Stomach (tissue), 9 donors: ENCODE data around the gene PDZRN3. TPM values are rescaled to one million over a fixed set of nuclear protein-coding genes. Genes with fewer than 3 reads are reported as not detected.
A peak's percentile ranks its signal among the peaks of the same experiment; 100 is the strongest.

Experiments
- DNase-seq, 2 donors: peaks; one replicate each; pipeline versions ENCODE4 v3.0.0 to v3.0.0-alpha.2; 2013 to 2019
- H3K27ac ChIP-seq, 5 donors: fragments of 200-600 bp in 4 of 5; sonication (generic) in 4 of 5; one replicate each; pipeline ENCODE4 v1.5.1; 2013 to 2019; ENCODE audit warnings: mild to moderate bottlenecking in 1 of 5, moderate library complexity in 1 of 5
- H3K27me3 ChIP-seq, 3 donors: fragments of 200-600 bp; sonication (generic); one replicate each; pipeline ENCODE4 v1.5.1; 2017 to 2019; ENCODE audit warnings: mixed run types in 1 of 3
- H3K36me3 ChIP-seq, 4 donors: fragments of 200-600 bp; sonication (generic); 1 replicate in 3 of 4; 2 replicates in 1 of 4; pipeline ENCODE4 v1.5.1; 2016 to 2019
- H3K4me1 ChIP-seq, 4 donors: fragments of 200-600 bp; sonication (generic); one replicate each; pipeline ENCODE4 v1.5.1; 2016 to 2019
- H3K4me3 ChIP-seq, 4 donors: fragments of 200-600 bp; sonication (generic) in 3 of 4; one replicate each; pipeline ENCODE4 v1.5.1; 2016 to 2019; ENCODE audit warnings: mild to moderate bottlenecking in 1 of 4
- H3K9me3 ChIP-seq, 4 donors: fragments of 200-600 bp; sonication (generic); one replicate each; pipeline ENCODE4 v1.5.1; 2016 to 2019
- EP300 ChIP-seq: sonication (generic); formaldehyde crosslinking; IDR thresholded peaks from one replicate; pipeline ENCODE4 v1.6.1; 2017; ENCODE audit warnings: antibody characterized with exemption
- POLR2A ChIP-seq, 4 donors: fragments of 450-650 bp; IDR thresholded peaks; one replicate each; pipeline ENCODE4 v1.6.1; 2016; ENCODE audit warnings: antibody characterized with exemption in 4 of 4, control low read depth in 2 of 4, mild to moderate bottlenecking in 1 of 4, moderate library complexity in 1 of 4
- POLR2AphosphoS5 ChIP-seq, 3 donors: sonication (generic); formaldehyde crosslinking; IDR thresholded peaks; one replicate each; pipeline ENCODE4 v1.6.1; 2016; ENCODE audit warnings: antibody characterized with exemption in 3 of 3
- WGBS, 5 donors: extraction: QIAGEN DNeasy Blood & Tissue Kit in 3 of 5; methylation state at CpG; one replicate each; pipeline versions ENCODE4 v1.1.5 to v1.1.7; 2013 to 2018; 5-methylcytosine and 5-hydroxymethylcytosine counted together
- intact Hi-C: fragments of 100-400 bp; cut with DNase I; formaldehyde crosslinking; loops from one replicate; pipeline ENCODE4 v1.15.1; 2023; ENCODE audit warnings: low total_unique reads
- polyA plus RNA-seq, 3 donors: library from polyadenylated mRNA; stranded (reverse); fragments of 200-250 nt; gene quantifications; one replicate each; pipeline ENCODE4 v1.2.3, GENCODE V29; 2013
- total RNA-seq, 5 donors: library from RNA; depleted of rRNA; stranded (reverse); fragments of >200 nt; gene quantifications; one replicate each; pipeline versions ENCODE4 v1.1.0 to v1.2.3, GENCODE V29; 2014 to 2016
- TF ChIP-seq, protein P1 (sequence below), 7 experiments: fragments of 450-650 bp in 4 of 7; fragments of 200-600 bp in 3 of 7; sonication (generic) in 3 of 7; IDR thresholded peaks; one replicate each; pipeline ENCODE4 v1.5.1; 2016 to 2019; ENCODE audit warnings: antibody characterized with exemption in 7 of 7, control low read depth in 2 of 7, mild to moderate bottlenecking in 1 of 7
- donor health status: healthy with polysubstance abuse.
- donor health status: Bipolar disorder and iron deficiency.
- donor health status: healthy.

The PDZRN3 gene
- total and polyA plus RNA-seq, 8 donors = 21.9 to 174 (median 63.0) TPM

DNA sequence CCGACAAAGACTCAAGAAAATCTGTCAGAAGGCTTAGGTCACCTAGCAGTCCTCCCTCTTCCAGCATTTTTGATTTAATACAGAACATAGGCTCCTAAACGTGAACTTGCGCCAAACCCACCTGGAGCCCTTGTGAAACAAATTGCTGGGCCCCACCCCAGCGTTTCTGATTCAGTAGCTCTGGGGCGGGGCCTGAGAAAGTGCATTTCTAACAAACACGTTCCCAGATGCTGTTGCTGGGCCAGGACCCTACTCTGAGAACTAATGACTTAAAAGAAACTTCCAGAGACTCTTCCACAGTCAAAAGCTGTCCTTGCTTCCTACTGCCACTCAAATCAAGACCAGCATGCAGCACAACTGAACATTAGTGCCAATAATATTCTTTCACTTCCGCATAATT, 198.1 kb downstream of the PDZRN3 start:
- Histone ChIP-seq H3K27ac (peak overlapping the region in 4 of 5 donors; percentile 8 to 85 (median 58)), H3K27me3 (no peaks in the 10 kb centered on the region), H3K4me3 (no peak overlapping the region), H3K4me1 (peaks cover 0 to 66% (median 29%) of the 10 kb centered on the region in 4 donors), H3K36me3 (no peaks in the 10 kb centered on the region), H3K9me3 (no peaks in the 10 kb centered on the region)
- WGBS, 5 donors = 52 to 65% (median 58%) methylated on average over 7 of the region's 7 CpGs
- no peak for DNase-seq
- intact Hi-C loops = no loop called here
- TF ChIP-seq EP300 (no peak), POLR2AphosphoS5 (IDR thresholded peaks at IDR 0.05) (no peak), POLR2A (IDR thresholded peaks at IDR 0.05) (no peak)
- TF ChIP-seq, protein P1, sequence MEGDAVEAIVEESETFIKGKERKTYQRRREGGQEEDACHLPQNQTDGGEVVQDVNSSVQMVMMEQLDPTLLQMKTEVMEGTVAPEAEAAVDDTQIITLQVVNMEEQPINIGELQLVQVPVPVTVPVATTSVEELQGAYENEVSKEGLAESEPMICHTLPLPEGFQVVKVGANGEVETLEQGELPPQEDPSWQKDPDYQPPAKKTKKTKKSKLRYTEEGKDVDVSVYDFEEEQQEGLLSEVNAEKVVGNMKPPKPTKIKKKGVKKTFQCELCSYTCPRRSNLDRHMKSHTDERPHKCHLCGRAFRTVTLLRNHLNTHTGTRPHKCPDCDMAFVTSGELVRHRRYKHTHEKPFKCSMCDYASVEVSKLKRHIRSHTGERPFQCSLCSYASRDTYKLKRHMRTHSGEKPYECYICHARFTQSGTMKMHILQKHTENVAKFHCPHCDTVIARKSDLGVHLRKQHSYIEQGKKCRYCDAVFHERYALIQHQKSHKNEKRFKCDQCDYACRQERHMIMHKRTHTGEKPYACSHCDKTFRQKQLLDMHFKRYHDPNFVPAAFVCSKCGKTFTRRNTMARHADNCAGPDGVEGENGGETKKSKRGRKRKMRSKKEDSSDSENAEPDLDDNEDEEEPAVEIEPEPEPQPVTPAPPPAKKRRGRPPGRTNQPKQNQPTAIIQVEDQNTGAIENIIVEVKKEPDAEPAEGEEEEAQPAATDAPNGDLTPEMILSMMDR (IDR thresholded peaks at IDR 0.05) = no peak

DNA sequence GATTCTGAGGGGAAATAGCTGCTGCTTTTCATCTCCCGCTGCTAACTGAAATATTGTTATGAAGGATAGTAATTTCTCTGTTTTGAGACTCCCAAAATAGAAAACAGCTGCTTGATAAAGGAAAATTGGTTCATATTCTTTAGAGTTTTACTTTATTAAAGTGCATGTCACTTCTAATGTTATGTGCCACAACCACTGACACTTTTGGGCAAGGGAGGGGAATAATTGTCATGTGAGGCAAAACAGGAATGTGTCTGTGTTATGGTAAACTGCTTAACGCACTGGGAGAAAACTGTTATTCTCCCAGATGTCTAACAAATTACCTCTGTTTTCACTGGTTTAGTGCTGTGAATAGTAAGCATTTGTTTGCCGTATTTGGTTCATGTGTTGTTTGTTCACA, 201.6 kb downstream of the PDZRN3 start:
- Histone ChIP-seq H3K27ac (peak overlapping the region in 4 of 5 donors; percentile 32 to 85 (median 73)), H3K4me1 (peaks cover 5 to 61% (median 24%) of the 10 kb centered on the region in 4 donors), H3K36me3 (no peaks in the 10 kb centered on the region), H3K9me3 (no peaks in the 10 kb centered on the region), H3K4me3 (no peak overlapping the region), H3K27me3 (no peaks in the 10 kb centered on the region)
- peak in 1 of 2 donors; percentile 54 for DNase-seq
- WGBS, 5 donors = 53 to 82% (median 72%) methylated on average over 3 of the region's 3 CpGs
- intact Hi-C loops = no loop called here
- TF ChIP-seq POLR2A (IDR thresholded peaks at IDR 0.05) = no peak
- peak in 1 of 3 donors; percentile 22 for TF ChIP-seq POLR2AphosphoS5 (IDR thresholded peaks at IDR 0.05)

GRCh38 chr3:73422571-73422970, 202.2 kb downstream of the PDZRN3 start:
- intact Hi-C loops = no loop called here
- no peaks in the 10 kb centered on the region for H3K36me3 ChIP-seq
- no peaks in the 10 kb centered on the region for H3K9me3 ChIP-seq
- H3K27ac ChIP-seq = peak overlapping the region in 4 of 5 donors; percentile 67 to 85 (median 73)
- TF ChIP-seq EP300 = peak; percentile 65
- TF ChIP-seq POLR2AphosphoS5 (IDR thresholded peaks at IDR 0.05) = peak; percentile 36 to 84 (median 67)
- TF ChIP-seq POLR2A (IDR thresholded peaks at IDR 0.05) = no peak
- TF ChIP-seq, protein P1 (IDR thresholded peaks at IDR 0.05) = no peak
- peak in 1 of 2 donors; percentile 64 for DNase-seq
- H3K27me3 ChIP-seq = no peaks in the 10 kb centered on the region
- H3K4me1 ChIP-seq = peaks cover 5 to 61% (median 22%) of the 10 kb centered on the region in 4 donors
- WGBS, 5 donors = 28 to 43% (median 33%) methylated on average over 2 of the region's 2 CpGs
- no peak overlapping the region for H3K4me3 ChIP-seq

DNA sequence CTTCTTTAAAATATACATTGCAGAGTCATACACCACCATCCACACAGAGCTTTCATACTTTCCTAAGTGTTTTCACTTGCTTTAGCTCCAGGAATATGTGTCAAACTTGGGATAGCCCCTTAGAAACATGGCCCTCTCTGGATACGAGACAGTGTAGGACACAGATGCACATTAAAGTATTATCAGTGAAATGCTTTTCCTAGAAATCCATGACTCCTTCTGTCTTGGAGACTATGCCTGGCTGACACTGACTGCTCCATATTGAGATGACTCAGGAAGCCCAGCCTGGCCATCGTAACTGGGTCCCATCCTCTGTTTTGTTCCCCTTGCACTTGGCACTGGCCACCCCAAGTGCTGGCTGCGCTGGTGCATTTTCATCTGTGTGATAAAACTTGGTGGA, 204.8 kb downstream of the PDZRN3 start:
- H3K9me3 ChIP-seq = no peaks in the 10 kb centered on the region
- peaks cover 5 to 49% (median 14%) of the 10 kb centered on the region in 4 donors for H3K4me1 ChIP-seq
- no peaks in the 10 kb centered on the region for H3K27me3 ChIP-seq
- no peaks in the 10 kb centered on the region for H3K36me3 ChIP-seq
- TF ChIP-seq POLR2A (IDR thresholded peaks at IDR 0.05) = no peak
- no peak for TF ChIP-seq POLR2AphosphoS5 (IDR thresholded peaks at IDR 0.05)
- TF ChIP-seq, protein P1 (IDR thresholded peaks at IDR 0.05) = no peak
- TF ChIP-seq EP300 = no peak
- peak overlapping the region; percentile 56 to 85 (median 74) for H3K27ac ChIP-seq
- DNase-seq = peak in 1 of 2 donors; percentile 39
- 51 to 91% (median 86%) methylated on average over 3 of the region's 3 CpGs for WGBS, 5 donors
- H3K4me3 ChIP-seq = no peak overlapping the region
- intact Hi-C loops = no loop called here

DNA sequence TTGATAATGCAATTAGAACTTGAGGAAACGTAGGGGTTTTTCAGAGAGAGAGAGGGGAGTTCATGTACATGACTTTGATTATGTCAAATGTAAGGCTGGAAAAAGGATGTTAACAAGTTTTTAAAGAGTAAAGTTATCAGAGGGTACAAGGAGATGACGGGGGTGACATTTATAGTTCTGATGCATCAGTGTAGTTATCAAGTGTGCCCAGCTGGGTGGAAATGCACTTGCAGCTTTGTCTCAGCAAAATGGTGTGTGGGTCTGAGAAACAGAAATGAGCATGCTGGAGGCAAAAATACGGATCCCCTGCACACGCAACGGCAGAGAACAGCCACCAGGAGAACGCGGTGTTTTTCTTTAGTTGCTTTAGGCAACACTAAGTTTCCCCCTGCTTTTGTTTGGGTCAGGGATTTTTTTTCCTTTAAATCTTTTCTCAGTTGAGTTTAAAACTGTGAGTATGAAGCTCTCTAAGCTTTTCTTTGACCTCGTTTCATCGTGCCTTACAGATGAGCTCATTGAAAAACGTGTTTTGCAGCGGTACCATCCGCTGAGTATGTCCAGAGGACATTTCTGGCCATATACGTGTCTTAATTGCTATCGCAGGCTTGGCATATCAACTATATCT, 205.4 kb downstream of the PDZRN3 start:
- H3K4me1 ChIP-seq = peaks cover 5 to 55% (median 14%) of the 10 kb centered on the region in 4 donors
- H3K36me3 ChIP-seq = no peaks in the 10 kb centered on the region
- 50 to 70% (median 65%) methylated on average over 14 of the region's 14 CpGs for WGBS, 5 donors
- intact Hi-C loops = no loop called here
- no peaks in the 10 kb centered on the region for H3K9me3 ChIP-seq
- peak in 1 of 2 donors; percentile 82 for DNase-seq
- no peak for TF ChIP-seq POLR2A (IDR thresholded peaks at IDR 0.05)
- TF ChIP-seq, protein P1 (IDR thresholded peaks at IDR 0.05) = peak in 2 of 7 experiments; percentile 13 to 22
- no peak for TF ChIP-seq EP300
- TF ChIP-seq POLR2AphosphoS5 (IDR thresholded peaks at IDR 0.05) = peak; percentile 18 to 77 (median 69)
- no peaks in the 10 kb centered on the region for H3K27me3 ChIP-seq
- H3K27ac ChIP-seq = peak overlapping the region in 4 of 5 donors; percentile 67 to 85 (median 74)
- H3K4me3 ChIP-seq = no peak overlapping the region
